ENCODE data around the gene CLEC7A.
A peak's percentile ranks its signal among the peaks of the same experiment; 100 is the strongest.

Gene CLEC7A

GRCh38 chr12:10130042-10130441 lies at the start of gene CLEC7A:
CLEC7A (minus strand) TSS chr12:10130199; CDS start chr12:10130082, 117 bp downstream.
- peak in 1 of 2 donors; percentile 4 for DNase-seq (ENCODE audit: low read depth in 1 of 2, low spot score in 1 of 2)

GRCh38 chr12:10179776-10180181 lies 49.8 kb upstream of the CLEC7A start:
- no peak for DNase-seq (ENCODE audit: low read depth in 1 of 2, low spot score in 1 of 2)

- no peak for DNase-seq (ENCODE audit: low read depth in 1 of 2, low spot score in 1 of 2)
Observed at GRCh38 chr12:10178821-10179220, 48.8 kb upstream of the CLEC7A start, which contains the start of gene TMEM52B. TMEM52B (plus strand) TSS chr12:10179032; CDS start chr12:10179575, 543 bp downstream.

GRCh38 chr12:10175846-10176636 lies 46.0 kb upstream of the CLEC7A start:
- no peak for DNase-seq (ENCODE audit: low read depth in 1 of 2, low spot score in 1 of 2)

DNA sequence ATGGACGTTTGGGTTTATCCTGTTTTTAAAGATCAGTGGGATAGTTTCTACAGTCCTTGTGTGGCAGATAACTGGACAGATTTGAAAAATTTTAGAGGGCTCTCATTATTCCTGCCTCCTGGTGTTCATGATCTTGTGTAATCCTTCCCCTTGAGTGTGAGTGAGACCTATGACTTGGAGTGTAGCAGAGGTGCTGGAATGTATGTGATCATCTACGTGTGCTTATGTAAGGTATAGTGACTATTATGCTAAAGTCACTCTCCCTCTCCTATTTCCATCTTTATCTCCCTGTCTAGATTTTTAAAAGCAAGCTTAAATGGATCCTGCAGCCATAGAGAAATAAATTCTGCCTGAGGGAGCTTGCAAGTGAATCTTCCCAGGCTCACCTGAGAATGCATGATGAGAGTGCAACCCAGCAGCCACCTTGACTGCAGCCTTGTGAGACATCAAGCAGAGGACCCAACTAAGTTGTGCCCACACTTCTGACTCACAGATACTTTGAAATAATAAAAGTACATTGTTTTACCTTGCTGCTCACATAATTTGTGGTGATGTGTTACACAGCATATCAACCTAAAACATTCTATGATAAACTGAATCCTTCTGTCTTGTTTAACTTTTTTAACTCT lies 45.1 kb upstream of the CLEC7A start:
- DNase-seq (ENCODE audit: low read depth in 1 of 2, low spot score in 1 of 2) = no peak

DNA sequence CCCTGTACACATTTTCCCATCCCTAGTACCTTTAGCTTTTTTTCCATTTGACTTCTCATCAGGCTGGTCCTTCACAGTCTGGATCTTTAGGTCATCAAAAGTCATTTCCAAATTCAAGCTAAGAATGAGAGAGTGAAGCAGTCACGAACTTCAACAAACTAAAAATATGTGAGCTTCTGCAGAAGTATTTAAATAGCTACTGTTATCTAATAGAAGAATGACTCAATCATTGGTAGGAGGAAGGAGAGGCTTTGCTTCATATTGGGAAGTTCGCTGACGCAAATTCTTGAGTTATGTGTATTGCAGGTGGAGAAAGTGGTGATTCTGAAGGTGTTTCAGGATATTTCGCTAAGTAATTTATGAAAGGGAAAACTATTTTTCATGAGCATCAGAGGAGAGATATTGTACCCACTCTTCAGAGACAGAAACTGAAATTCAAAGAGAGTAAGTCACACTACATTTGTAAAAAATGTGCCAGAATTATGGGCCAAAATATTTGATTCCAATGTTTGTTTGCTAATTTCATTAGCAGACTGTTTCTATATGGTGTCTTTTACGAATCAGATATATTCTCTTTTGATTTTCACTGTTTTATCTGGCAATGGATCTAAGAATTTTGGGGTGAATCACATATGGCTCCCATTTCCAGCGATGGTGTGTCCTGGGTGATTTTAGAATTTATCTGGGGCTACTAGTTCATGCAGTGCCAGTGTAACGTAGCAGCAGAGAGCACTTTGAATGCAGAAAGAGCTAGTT lies 42.2 kb upstream of the CLEC7A start, which contains the start of gene OLR1:
TSS of gene OLR1 (minus strand) at position 160 of the 756 bp plus-strand sequence. CDS start at position 105, 55 bp downstream.
- DNase-seq (ENCODE audit: low read depth in 1 of 2, low spot score in 1 of 2) = no peak

DNA sequence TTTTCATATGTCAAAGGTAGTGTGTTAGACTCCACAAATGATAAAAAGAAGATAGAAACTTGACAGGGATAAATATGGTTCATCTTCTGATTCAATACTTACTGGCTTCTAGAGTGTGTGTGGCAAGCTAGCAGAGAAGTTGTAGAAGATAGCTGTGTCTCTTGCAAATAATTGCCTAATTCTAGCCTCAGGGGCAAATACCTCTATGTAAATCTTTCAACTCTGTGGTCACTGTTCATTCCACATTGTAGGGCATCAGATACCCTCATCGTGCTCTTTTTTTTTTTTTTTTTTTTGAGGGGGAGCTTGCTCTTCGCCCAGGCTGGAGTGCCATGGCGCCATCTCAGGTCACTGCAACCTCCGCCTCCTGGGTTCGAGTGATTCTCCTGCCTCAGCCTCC lies 40.2 kb upstream of the CLEC7A start:
- no peak for DNase-seq (ENCODE audit: low read depth in 1 of 2, low spot score in 1 of 2)

DNA sequence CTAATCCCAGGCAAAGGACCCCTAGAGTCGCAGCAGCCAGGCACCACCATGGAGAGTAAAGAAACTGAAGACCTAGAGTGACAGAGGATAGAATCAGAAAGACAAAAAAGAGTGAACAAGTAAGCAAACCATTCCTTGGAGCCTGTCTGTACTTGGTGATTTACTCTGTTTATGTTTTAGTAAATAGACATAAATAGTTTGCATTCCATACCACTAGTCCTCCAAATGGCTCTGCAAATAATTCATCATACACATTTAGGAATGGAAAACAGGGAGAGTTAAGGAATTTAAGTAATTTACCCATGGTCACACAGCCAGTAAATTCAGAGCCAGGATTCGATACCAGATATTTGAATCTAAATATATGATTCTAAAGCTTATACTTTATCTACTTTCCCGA lies 39.1 kb upstream of the CLEC7A start:
- no peak for DNase-seq (ENCODE audit: low read depth in 1 of 2, low spot score in 1 of 2)

DNA sequence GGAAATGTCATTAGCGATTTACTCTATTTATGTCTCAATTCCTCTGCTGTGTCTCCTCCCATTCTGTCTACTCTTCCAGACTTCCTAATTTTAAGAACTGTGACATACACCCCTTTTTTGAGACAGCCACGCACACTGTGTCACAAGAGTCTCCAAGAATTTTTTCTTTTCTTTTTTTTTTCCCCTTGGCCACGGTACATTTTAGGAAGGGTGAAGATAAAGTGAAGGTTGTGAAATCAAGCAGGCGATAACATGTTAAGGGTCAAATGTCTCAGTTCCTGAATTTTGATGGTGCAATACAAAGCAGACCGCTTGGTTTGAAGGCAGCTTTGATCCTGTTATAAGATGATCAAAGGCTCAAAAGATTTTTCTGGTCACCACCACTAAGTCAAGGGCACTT lies 37.6 kb upstream of the CLEC7A start:
- no peak for DNase-seq (ENCODE audit: low read depth in 1 of 2, low spot score in 1 of 2)

GRCh38 chr12:10165421-10165820 lies 35.4 kb upstream of the CLEC7A start:
- no peak for DNase-seq (ENCODE audit: low read depth in 1 of 2, low spot score in 1 of 2)

GRCh38 chr12:10163084-10163483 lies 33.1 kb upstream of the CLEC7A start:
- no peak for DNase-seq (ENCODE audit: low read depth in 1 of 2, low spot score in 1 of 2)

- DNase-seq (ENCODE audit: low read depth in 1 of 2, low spot score in 1 of 2) = no peak
Observed at GRCh38 chr12:10160617-10161385, 30.8 kb upstream of the CLEC7A start.

- DNase-seq (ENCODE audit: low read depth in 1 of 2, low spot score in 1 of 2) = no peak
Observed at GRCh38 chr12:10159280-10159679, 29.3 kb upstream of the CLEC7A start.

DNA sequence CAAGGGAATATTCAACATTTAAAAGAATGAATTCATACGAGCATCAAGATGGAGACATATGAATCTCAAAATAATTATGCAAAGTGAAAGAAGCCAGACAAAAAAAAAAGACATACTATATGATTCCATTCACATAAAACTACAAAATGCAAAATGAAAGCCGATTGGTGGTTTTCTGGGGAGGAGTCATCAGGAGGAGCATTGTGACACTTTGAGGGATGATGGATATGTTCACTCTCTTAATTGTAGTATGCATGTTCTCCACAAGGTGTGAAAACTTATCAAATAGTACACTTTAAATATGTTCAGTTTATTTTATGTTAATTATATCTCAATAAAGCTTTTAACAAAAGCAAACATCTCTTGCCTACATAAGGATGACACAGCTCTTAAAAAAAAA lies 28.4 kb upstream of the CLEC7A start:
- no peak for DNase-seq (ENCODE audit: low read depth in 1 of 2, low spot score in 1 of 2)

DNA sequence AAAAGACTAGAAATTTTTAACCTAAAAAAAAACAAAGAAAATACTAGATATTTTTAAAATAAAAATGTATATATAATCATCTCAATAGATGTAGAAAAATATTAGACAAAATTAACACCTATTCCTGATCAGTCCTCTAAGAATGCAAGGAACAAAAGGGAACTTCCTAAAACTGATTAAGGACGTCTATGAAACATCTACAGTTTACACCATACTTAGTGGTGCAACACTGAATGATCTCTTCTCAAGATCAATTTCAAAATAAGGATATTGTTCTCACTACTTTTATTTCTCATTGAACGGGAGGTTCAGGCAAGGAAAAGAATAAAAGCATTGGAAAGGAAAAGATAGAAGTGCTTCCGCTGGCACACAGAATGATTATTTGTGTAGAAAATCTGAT lies 26.0 kb upstream of the CLEC7A start:
- DNase-seq (ENCODE audit: low read depth in 1 of 2, low spot score in 1 of 2) = no peak

GRCh38 chr12:10154145-10154496 lies 24.1 kb upstream of the CLEC7A start:
- no peak for DNase-seq (ENCODE audit: low read depth in 1 of 2, low spot score in 1 of 2)

- peak; percentile 27 to 44 for DNase-seq (ENCODE audit: low read depth in 1 of 2, low spot score in 1 of 2)
Observed at GRCh38 chr12:10153271-10154144, 23.5 kb upstream of the CLEC7A start.

DNA sequence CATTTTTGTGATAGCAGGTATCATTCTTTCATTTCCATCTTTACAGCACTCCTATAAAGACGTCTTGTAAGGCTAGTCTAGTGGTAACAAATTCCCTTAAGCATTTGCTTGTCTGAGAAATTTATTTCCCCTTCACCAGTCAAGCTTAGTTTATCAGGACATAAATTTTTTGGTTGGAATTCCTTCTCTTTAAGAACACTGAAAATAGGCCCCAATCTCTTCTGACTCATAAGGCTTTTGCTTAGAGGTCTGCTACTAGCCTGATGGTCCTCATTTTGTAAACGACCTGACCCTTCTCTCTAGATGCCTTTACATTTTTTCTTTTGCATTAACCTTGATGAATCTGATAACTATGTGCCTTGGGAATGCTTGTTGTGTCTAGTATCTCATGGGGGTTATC lies 21.6 kb upstream of the CLEC7A start:
- DNase-seq (ENCODE audit: low read depth in 1 of 2, low spot score in 1 of 2) = no peak

GRCh38 chr12:10147714-10148403 lies 17.9 kb upstream of the CLEC7A start:
- DNase-seq (ENCODE audit: low read depth in 1 of 2, low spot score in 1 of 2) = no peak

Measured in activated CD4-positive, alpha-beta T cell treated with anti-CD3 and anti-CD28 coated beads, Interleukin-2, amount 50 U/mL, for 24 hours (primary cell).